ENCODE measurements around the gene PLEKHM3.

GRCh38 chr2:207835805-207836204 lies 189.5 kb downstream of the PLEKHM3 start:
- TF ChIP-seq POLR2AphosphoS5 (IDR thresholded peaks at IDR 0.05; ENCODE audit: low read depth, low read length) (no peak), POLR2A (IDR thresholded peaks at IDR 0.05; ENCODE audit: low read depth, low read length) (no peak), TAF1 (IDR thresholded peaks at IDR 0.05; ENCODE audit: low read depth, low read length) (no peak), SPI1 (IDR thresholded peaks at IDR 0.05; ENCODE audit: low read depth, low read length) (no peak), PAX5 (IDR thresholded peaks at IDR 0.05; ENCODE audit: insufficient read depth, low read length, severe bottlenecking) (no peak), POU2F2 (IDR thresholded peaks at IDR 0.05; ENCODE audit: low read depth, low read length) (no peak)

Measured in GM12891 (cell line).